H9 (cell line): ENCODE results near the gene RMI2. TPM values are rescaled to one million over a fixed set of nuclear protein-coding genes. Genes with fewer than 3 reads are reported as not detected.
A peak's percentile ranks its signal among the peaks of the same experiment; 100 is the strongest.

Experiments used
- DNase-seq: peaks from one replicate; pipeline ENCODE4 v3.0.0-alpha.2; 2017
- H2AFZ ChIP-seq: one replicate; pipeline ENCODE4 v1.6.1; 2013; ENCODE audit warnings: mild to moderate bottlenecking, low read length, control low read depth, moderate library complexity
- H2AK5ac ChIP-seq: 2 replicates; pipeline ENCODE4 v1.6.1; 2013; ENCODE audit warnings: low read length, control low read depth, mixed read lengths; ENCODE audit not compliant: insufficient read length
- H2BK120ac ChIP-seq: one replicate; pipeline ENCODE4 v1.6.1; 2013; ENCODE audit warnings: low read depth, mild to moderate bottlenecking, low read length, control low read depth, inconsistent platforms; ENCODE audit not compliant: poor library complexity, severe bottlenecking
- H2BK12ac ChIP-seq: 2 replicates; pipeline ENCODE4 v1.6.1; 2013; ENCODE audit warnings: low read length, control low read depth, mixed read lengths, low read depth; ENCODE audit not compliant: insufficient read length
- H2BK15ac ChIP-seq: 2 replicates; pipeline ENCODE4 v1.6.1; 2013; ENCODE audit warnings: low read depth, low read length, control low read depth
- H2BK20ac ChIP-seq: one replicate; pipeline ENCODE4 v1.6.1; 2013; ENCODE audit warnings: low read depth, mild to moderate bottlenecking, low read length, control low read depth, inconsistent platforms; ENCODE audit not compliant: poor library complexity, severe bottlenecking
- H2BK5ac ChIP-seq: 2 replicates; pipeline ENCODE4 v1.6.1; 2013; ENCODE audit warnings: low read length, control low read depth, mixed read lengths; ENCODE audit not compliant: insufficient read length
- H3K14ac ChIP-seq: 2 replicates; pipeline ENCODE4 v1.6.1; 2013; ENCODE audit warnings: low read length, control low read depth; ENCODE audit not compliant: insufficient read depth
- H3K18ac ChIP-seq: 2 replicates; pipeline ENCODE4 v1.6.1; 2013; ENCODE audit warnings: low read depth, mild to moderate bottlenecking, mixed read lengths, low read length, control low read depth; ENCODE audit not compliant: insufficient read length
- H3K23ac ChIP-seq: 2 replicates; pipeline ENCODE4 v1.6.1; 2013; ENCODE audit warnings: low read length, control low read depth, mixed read lengths, low read depth; ENCODE audit not compliant: insufficient read length
- H3K23me2 ChIP-seq: 2 replicates; pipeline ENCODE4 v1.6.1; 2013; ENCODE audit warnings: low read depth, mild to moderate bottlenecking, mixed read lengths, low read length, control low read depth; ENCODE audit not compliant: insufficient read length, poor library complexity, severe bottlenecking
- H3K27ac ChIP-seq: 2 replicates; pipeline ENCODE4 v1.5.1; 2013; ENCODE audit warnings: low read length, control low read depth, mixed read lengths, low read depth; ENCODE audit not compliant: insufficient read length
- H3K27me3 ChIP-seq: 2 replicates; pipeline ENCODE4 v1.6.1; 2013; ENCODE audit warnings: low read length, control low read depth, inconsistent platforms; ENCODE audit not compliant: insufficient read depth
- H3K4ac ChIP-seq: 2 replicates; pipeline ENCODE4 v1.6.1; 2013; ENCODE audit warnings: low read depth, mild to moderate bottlenecking, control low read depth, inconsistent platforms, low read length, moderate library complexity
- H3K4me1 ChIP-seq: 2 replicates; pipeline ENCODE4 v1.6.1; 2013; ENCODE audit warnings: low read length, control low read depth, inconsistent platforms; ENCODE audit not compliant: insufficient read depth
- H3K4me2 ChIP-seq: 2 replicates; pipeline ENCODE4 v1.6.1; 2013; ENCODE audit warnings: low read length, control low read depth, mixed read lengths; ENCODE audit not compliant: insufficient read length, insufficient read depth
- H3K56ac ChIP-seq: 2 replicates; pipeline ENCODE4 v1.6.1; 2013; ENCODE audit warnings: low read depth, mild to moderate bottlenecking, mixed read lengths, low read length, control low read depth; ENCODE audit not compliant: insufficient read length
- H3K79me1 ChIP-seq: 2 replicates; pipeline ENCODE4 v1.6.1; 2013; ENCODE audit warnings: low read depth, mild to moderate bottlenecking, moderate library complexity, low read length, control low read depth, inconsistent platforms; ENCODE audit not compliant: insufficient read depth, poor library complexity, severe bottlenecking
- H3K79me2 ChIP-seq: 2 replicates; pipeline ENCODE4 v1.6.1; 2013; ENCODE audit warnings: low read length, control low read depth, inconsistent platforms; ENCODE audit not compliant: insufficient read depth
- H3K9ac ChIP-seq: 2 replicates; pipeline ENCODE4 v1.6.1; 2013; ENCODE audit warnings: low read length, control low read depth, mixed read lengths; ENCODE audit not compliant: insufficient read length; ENCODE audit errors: extremely low read depth
- H3K9me3 ChIP-seq: one replicate; pipeline ENCODE4 v1.6.1; 2013; ENCODE audit warnings: low read depth, low read length, inconsistent platforms; ENCODE audit not compliant: control insufficient read depth
- H3T11ph ChIP-seq: one replicate; pipeline ENCODE4 v1.6.1; 2013; ENCODE audit warnings: mild to moderate bottlenecking, low read length, control low read depth, inconsistent platforms
- H4K20me1 ChIP-seq: one replicate; pipeline ENCODE4 v1.6.1; 2013; ENCODE audit not compliant: control insufficient read depth, insufficient read length, insufficient read depth
- H4K5ac ChIP-seq: 2 replicates; pipeline ENCODE4 v1.6.1; 2013; ENCODE audit warnings: low read depth, mild to moderate bottlenecking, mixed read lengths, low read length, control low read depth; ENCODE audit not compliant: insufficient read length
- H4K8ac ChIP-seq: replicated peaks from 2 replicates; pipeline ENCODE4 v1.6.1; 2013; ENCODE audit warnings: low read length, control low read depth, mixed read lengths, low read depth; ENCODE audit not compliant: insufficient read length
- H4K91ac ChIP-seq: 2 replicates; pipeline ENCODE4 v1.6.1; 2013; ENCODE audit warnings: low read depth, mild to moderate bottlenecking, moderate library complexity, mixed read lengths, low read length, control low read depth; ENCODE audit not compliant: insufficient read length
- H3K27ac Mint-ChIP-seq, 3 experiments: 2 replicates in 2 of 3; 3 replicates in 1 of 3; pipeline ENCODE4 v1.8.0; 2020 to 2021; ENCODE audit warnings: mixed read lengths in 3 of 3, mild to moderate bottlenecking in 1 of 3, moderate library complexity in 1 of 3
- H3K27me3 Mint-ChIP-seq: 2 replicates; pipeline ENCODE4 v1.8.0; 2021; ENCODE audit warnings: low read depth, mild to moderate bottlenecking, moderate library complexity, mixed read lengths
- H3K36me3 Mint-ChIP-seq, 3 experiments: 2 replicates in 2 of 3; 3 replicates in 1 of 3; pipeline ENCODE4 v1.8.0; 2020 to 2021; ENCODE audit warnings: low read depth in 3 of 3, mixed read lengths in 3 of 3; ENCODE audit not compliant: insufficient read depth in 1 of 3
- H3K4me1 Mint-ChIP-seq, 2 experiments: 2 replicates each; pipeline ENCODE4 v1.8.0; 2020; ENCODE audit warnings: mixed read lengths in 2 of 2
- H3K4me3 Mint-ChIP-seq, 2 experiments: 2 replicates in 1 of 2; 3 replicates in 1 of 2; pipeline ENCODE4 v1.8.0; 2020 to 2021; ENCODE audit warnings: mild to moderate bottlenecking in 2 of 2, mixed read lengths in 2 of 2, moderate library complexity in 1 of 2
- H3K9me3 Mint-ChIP-seq, 2 experiments: 2 replicates in 1 of 2; 3 replicates in 1 of 2; pipeline ENCODE4 v1.8.0; 2020; ENCODE audit warnings: mild to moderate bottlenecking in 2 of 2, mixed read lengths in 2 of 2, moderate library complexity in 1 of 2
- WGBS: extraction: QIAGEN DNeasy Blood & Tissue Kit; methylation state at CpG from one replicate; pipeline ENCODE4 v1.1.7; 2013; ENCODE audit warnings: missing lambda C conversion rate, low lambda C conversion rate, mixed read lengths; ENCODE audit not compliant: insufficient read length; ENCODE audit errors: extremely low coverage; 5-methylcytosine and 5-hydroxymethylcytosine counted together
- total RNA-seq: library from RNA; stranded (reverse); gene quantifications from 2 replicates; pipeline ENCODE4 v1.2.1, GENCODE V29; 2021
- TF ChIP-seq, protein P1 (sequence below): fragments of 200-600 bp; sonication (generic); conservative IDR thresholded peaks from 3 replicates; pipeline ENCODE4 v1.8.0; 2021; ENCODE audit warnings: antibody characterized with exemption, mild to moderate bottlenecking

Gene RMI2
- total RNA-seq, 1 experiment from 2014 or later, result 57.6 TPM

- Histone ChIP-seq H3K27me3 (no peaks in the 10 kb centered on the region), H3T11ph (no peak overlapping the region), H4K8ac (no peak overlapping the region), H3K4ac (no peak overlapping the region), H3K9ac (no peak overlapping the region), H3K4me1 (no peaks in the 10 kb centered on the region; the same call in 1 of the 2 replicates), H3K23ac (no peak overlapping the region), H3K18ac (no peak overlapping the region), H2BK5ac (no peak overlapping the region), H2BK12ac (no peak overlapping the region), H3K79me1 (no peaks in the 10 kb centered on the region), H3K4me2 (no peak overlapping the region), H3K9me3 (no peaks in the 10 kb centered on the region), H3K27ac (no peak overlapping the region), H2BK15ac (no peak overlapping the region), H3K79me2 (peaks cover 4% of the 10 kb centered on the region; the same call in 1 of the 2 replicates), H4K5ac (no peak overlapping the region), H2BK20ac (no peak overlapping the region), H4K20me1 (no peaks in the 10 kb centered on the region), H2AFZ (no peak overlapping the region), H2AK5ac (no peak overlapping the region), H3K23me2 (no peaks in the 10 kb centered on the region), H4K91ac (no peak overlapping the region), H2BK120ac (no peak overlapping the region), H3K56ac (no peak overlapping the region), H3K14ac (no peak overlapping the region)
- Mint-ChIP-seq H3K4me1 (peaks cover 27 to 39% of the 10 kb centered on the region in 2 experiments), H3K27ac (peak overlapping the region; percentile 1 to 93 (median 82); a peak in 4 of 7 replicates), H3K36me3 (peaks cover 26 to 35% (median 29%) of the 10 kb centered on the region in 3 experiments), H3K27me3 (no peaks in the 10 kb centered on the region), H3K9me3 (no peaks in the 10 kb centered on the region), H3K4me3 (no peak overlapping the region)
- TF ChIP-seq, protein P1, sequence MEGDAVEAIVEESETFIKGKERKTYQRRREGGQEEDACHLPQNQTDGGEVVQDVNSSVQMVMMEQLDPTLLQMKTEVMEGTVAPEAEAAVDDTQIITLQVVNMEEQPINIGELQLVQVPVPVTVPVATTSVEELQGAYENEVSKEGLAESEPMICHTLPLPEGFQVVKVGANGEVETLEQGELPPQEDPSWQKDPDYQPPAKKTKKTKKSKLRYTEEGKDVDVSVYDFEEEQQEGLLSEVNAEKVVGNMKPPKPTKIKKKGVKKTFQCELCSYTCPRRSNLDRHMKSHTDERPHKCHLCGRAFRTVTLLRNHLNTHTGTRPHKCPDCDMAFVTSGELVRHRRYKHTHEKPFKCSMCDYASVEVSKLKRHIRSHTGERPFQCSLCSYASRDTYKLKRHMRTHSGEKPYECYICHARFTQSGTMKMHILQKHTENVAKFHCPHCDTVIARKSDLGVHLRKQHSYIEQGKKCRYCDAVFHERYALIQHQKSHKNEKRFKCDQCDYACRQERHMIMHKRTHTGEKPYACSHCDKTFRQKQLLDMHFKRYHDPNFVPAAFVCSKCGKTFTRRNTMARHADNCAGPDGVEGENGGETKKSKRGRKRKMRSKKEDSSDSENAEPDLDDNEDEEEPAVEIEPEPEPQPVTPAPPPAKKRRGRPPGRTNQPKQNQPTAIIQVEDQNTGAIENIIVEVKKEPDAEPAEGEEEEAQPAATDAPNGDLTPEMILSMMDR, result no peak
- no peak for DNase-seq
- WGBS, result no CpG with 5 or more reads among the region's 8 CpGs
Observed at GRCh38 chr16:11355862-11356261, 10.6 kb downstream of the RMI2 start.
